H1 (cell line): Measurements from ENCODE around the gene PTHLH. TPM values are rescaled to one million over a fixed set of nuclear protein-coding genes. Genes with fewer than 3 reads are reported as not detected.

Source experiments
- CTCF ChIA-PET: fragments of 300-600 bp; sonication (Branson Sonifier 250); formaldehyde crosslinking; loops from one replicate; lab custom pipeline; 2021; ENCODE audit not compliant: partially characterized antibody; lab: Charles Lee
- POLR2A ChIA-PET: fragments of 300-600 bp; sonication (Branson Sonifier 250); formaldehyde crosslinking; loops from one replicate; lab custom pipeline; 2021; ENCODE audit warnings: inconsistent platforms; ENCODE audit not compliant: partially characterized antibody; lab: Charles Lee
- DNase-seq, 2 experiments: peaks; one replicate each; pipeline versions ENCODE4 v3.0.0 to v3.0.0-alpha.2; 2010 to 2022; ENCODE audit warnings: low spot score in 2 of 2, low read depth in 1 of 2, mixed read lengths in 1 of 2
- FAIRE-seq: peaks from 2 replicates; lab custom pipeline; 2011; peaks lifted over from hg19 to GRCh38; lab: Jason Lieb, UNC
- H2AFZ ChIP-seq: 2 replicates; pipeline ENCODE4 v1.8.1; 2012; ENCODE audit warnings: low read length, inconsistent platforms
- H2AK5ac ChIP-seq: 2 replicates; pipeline ENCODE4 v1.6.1; 2013; ENCODE audit warnings: low read depth, low read length
- H2BK120ac ChIP-seq: replicated peaks from 2 replicates; pipeline ENCODE3; 2013; ENCODE audit warnings: low read depth, low read length, inconsistent platforms
- H2BK12ac ChIP-seq: 2 replicates; pipeline ENCODE4 v1.6.1; 2013; ENCODE audit warnings: low read depth, low read length
- H2BK15ac ChIP-seq: 2 replicates; pipeline ENCODE4 v1.6.1; 2013; ENCODE audit warnings: low read length
- H2BK20ac ChIP-seq: 2 replicates; pipeline ENCODE4 v1.6.1; 2013; ENCODE audit warnings: low read length
- H2BK5ac ChIP-seq: 2 replicates; pipeline ENCODE4 v1.6.1; 2013; ENCODE audit warnings: low read depth, low read length
- H3K14ac ChIP-seq: 2 replicates; pipeline ENCODE4 v1.6.1; 2013; ENCODE audit warnings: inconsistent platforms; ENCODE audit not compliant: insufficient read length
- H3K18ac ChIP-seq: 2 replicates; pipeline ENCODE4 v1.6.1; 2013; ENCODE audit warnings: low read length; ENCODE audit errors: extremely low read depth
- H3K23ac ChIP-seq: 2 replicates; pipeline ENCODE4 v1.6.1; 2013; ENCODE audit warnings: inconsistent platforms; ENCODE audit not compliant: insufficient read length
- H3K23me2 ChIP-seq: 2 replicates; pipeline ENCODE4 v1.6.1; 2013; ENCODE audit warnings: low read depth, low read length
- H3K27ac ChIP-seq: 2 replicates; pipeline ENCODE4 v1.6.1; 2011; ENCODE audit warnings: low read depth, low read length, inconsistent platforms
- H3K27me3 ChIP-seq, 4 experiments: replicated peaks in 1 of 4; 1 replicate in 1 of 4; 2 replicates in 3 of 4; pipeline versions ENCODE4 v1.6.1 to v1.8.1; 2011 to 2013; ENCODE audit warnings: low read length in 3 of 4, mild to moderate bottlenecking in 3 of 4, inconsistent platforms in 2 of 4, mixed read lengths in 2 of 4, moderate library complexity in 1 of 4; ENCODE audit not compliant: control insufficient read depth in 3 of 4, insufficient read depth in 3 of 4; ENCODE audit errors: extremely low read depth in 1 of 4
- H3K36me3 ChIP-seq, 4 experiments: 2 replicates each; pipeline versions ENCODE4 v1.6.1 to v1.8.1; 2011 to 2013; ENCODE audit warnings: mild to moderate bottlenecking in 4 of 4, low read length in 3 of 4, moderate library complexity in 2 of 4, control low read depth in 1 of 4, inconsistent platforms in 1 of 4; ENCODE audit not compliant: insufficient read depth in 4 of 4, control insufficient read depth in 2 of 4
- H3K4ac ChIP-seq: replicated peaks from 2 replicates; pipeline ENCODE3; 2013; ENCODE audit warnings: low read length, low read depth, mixed read lengths, inconsistent platforms; ENCODE audit not compliant: insufficient read length
- H3K4me1 ChIP-seq, 4 experiments: replicated peaks in 1 of 4; 1 replicate in 1 of 4; 2 replicates in 3 of 4; pipeline versions ENCODE4 v1.6.1 to v1.8.1; 2011 to 2013; ENCODE audit warnings: low read length in 3 of 4, inconsistent platforms in 2 of 4, mixed read lengths in 1 of 4; ENCODE audit not compliant: insufficient read depth in 4 of 4, control insufficient read depth in 3 of 4
- H3K4me2 ChIP-seq, 2 experiments: 2 replicates each; pipeline versions ENCODE4 v1.6.1 to v1.8.1; 2011 to 2013; ENCODE audit warnings: low read depth in 2 of 2, low read length in 2 of 2, control low read depth in 1 of 2, inconsistent platforms in 1 of 2, mild to moderate bottlenecking in 1 of 2; ENCODE audit not compliant: insufficient read depth in 1 of 2
- H3K4me3 ChIP-seq, 4 experiments: fragments of 200-600, 300-600 bp in 1 of 4; sonication (generic), shearing (Covaris generic), sonication (Bioruptor Twin) in 1 of 4; 2 replicates each; pipeline versions ENCODE4 v1.5.1 to v1.8.1; 2011 to 2016; ENCODE audit warnings: low read length in 4 of 4, low read depth in 3 of 4, control low read depth in 2 of 4, inconsistent platforms in 2 of 4, mild to moderate bottlenecking in 2 of 4, mixed read lengths in 1 of 4, moderate library complexity in 1 of 4; ENCODE audit not compliant: insufficient read depth in 2 of 4; ENCODE audit errors: extremely low read depth in 1 of 4
- H3K56ac ChIP-seq: replicated peaks from 2 replicates; pipeline ENCODE3; 2013; ENCODE audit warnings: low read depth, mild to moderate bottlenecking, mixed read lengths, low read length, inconsistent platforms; ENCODE audit not compliant: insufficient read length
- H3K79me1 ChIP-seq: 2 replicates; pipeline ENCODE4 v1.6.1; 2013; ENCODE audit warnings: low read depth, low read length, control low read depth
- H3K79me2 ChIP-seq, 2 experiments: 2 replicates each; pipeline versions ENCODE4 v1.6.1 to v1.8.1; 2012 to 2013; ENCODE audit warnings: low read length in 2 of 2, mild to moderate bottlenecking in 2 of 2, inconsistent platforms in 1 of 2; ENCODE audit not compliant: insufficient read depth in 2 of 2, control insufficient read depth in 1 of 2
- H3K9ac ChIP-seq, 4 experiments: replicated peaks in 1 of 4; 1 replicate in 1 of 4; 2 replicates in 3 of 4; pipeline versions ENCODE4 v1.6.1 to v1.8.1; 2011 to 2013; ENCODE audit warnings: low read depth in 3 of 4, low read length in 3 of 4, control low read depth in 2 of 4, mild to moderate bottlenecking in 2 of 4, moderate library complexity in 2 of 4, inconsistent platforms in 1 of 4; ENCODE audit errors: extremely low read depth in 1 of 4
- H3K9me3 ChIP-seq, 2 experiments: 2 replicates each; pipeline versions ENCODE4 v1.6.1 to v1.8.1; 2012 to 2013; ENCODE audit warnings: mild to moderate bottlenecking in 2 of 2, moderate library complexity in 2 of 2, control low read depth in 1 of 2, inconsistent platforms in 1 of 2, low read depth in 1 of 2, low read length in 1 of 2, mixed read lengths in 1 of 2; ENCODE audit not compliant: insufficient read depth in 2 of 2
- H4K20me1 ChIP-seq, 2 experiments: replicated peaks in 1 of 2; 2 replicates each; pipeline versions ENCODE3 to v1.8.1; 2011 to 2013; ENCODE audit warnings: inconsistent platforms in 2 of 2, low read length in 2 of 2, mild to moderate bottlenecking in 1 of 2; ENCODE audit not compliant: insufficient read depth in 2 of 2, control insufficient read depth in 1 of 2
- H4K5ac ChIP-seq: 2 replicates; pipeline ENCODE4 v1.6.1; 2013; ENCODE audit warnings: low read length, low read depth, mixed read lengths, inconsistent platforms; ENCODE audit not compliant: insufficient read length
- H4K8ac ChIP-seq: 2 replicates; pipeline ENCODE4 v1.8.0; 2013; ENCODE audit warnings: mild to moderate bottlenecking, moderate library complexity, low read length, inconsistent platforms; ENCODE audit not compliant: insufficient read depth; ENCODE audit errors: extremely low read depth
- H4K91ac ChIP-seq: replicated peaks from 2 replicates; pipeline ENCODE3; 2013; ENCODE audit warnings: low read length, mixed read lengths, inconsistent platforms; ENCODE audit not compliant: insufficient read length
- POLR2AphosphoS5 ChIP-seq: IDR thresholded peaks from 2 replicates; pipeline ENCODE4 v1.6.1; 2011; ENCODE audit warnings: low read depth, low read length
- SIX5 ChIP-seq: IDR thresholded peaks from 2 replicates; pipeline ENCODE4 v1.6.1; 2011; ENCODE audit warnings: mild to moderate bottlenecking, low read depth, low read length
- WGBS, 2 experiments: shearing (Covaris generic) in 1 of 2; methylation state at CpG; one replicate each; pipeline versions ENCODE4 v1.1.6 to v1.1.7; 2013 to 2015; ENCODE audit warnings: low lambda C conversion rate in 2 of 2, mixed read lengths in 2 of 2, inconsistent platforms in 1 of 2, low coverage in 1 of 2, missing lambda C conversion rate in 1 of 2; ENCODE audit not compliant: insufficient replicate concordance in 2 of 2, insufficient coverage in 1 of 2, insufficient read length in 1 of 2; ENCODE audit errors: extremely low coverage in 1 of 2, missing lambda C conversion rate in 1 of 2; 5-methylcytosine and 5-hydroxymethylcytosine counted together
- polyA plus RNA-seq, 7 experiments: library from polyadenylated mRNA; depleted of rRNA in 3 of 7; stranded (reverse) in 5 of 7; unstranded in 2 of 7; fragments of >200 nt in 5 of 7; fragments of 200-250 nt in 2 of 7; gene quantifications; 1 replicate in 5 of 7; 2 replicates in 1 of 7; 4 replicates in 1 of 7; pipeline versions ENCODE4 v1.2.1 to v1.2.3, GENCODE V29; 2011 to 2013; ENCODE audit warnings: missing spikeins in 2 of 7, mixed read lengths in 2 of 7
- total RNA-seq: library from RNA; stranded (reverse); fragmentation: NEBNext Ultra II Directional; extraction: Animal tissue kit (Norgen Biotek cat#: 25700); gene quantifications from 2 replicates; pipeline ENCODE4 v1.2.1, GENCODE V29; 2021

Gene PTHLH
- total and polyA plus RNA-seq, 2 of the 8 experiments (the other 6 are each of a cell fraction or from before 2014, with no cell fraction given), result 0.32 TPM; not detected in 1

GRCh38 chr12:27915021-27915420 lies 57.5 kb downstream of the PTHLH start:
- Histone ChIP-seq H3K9ac (no peak overlapping the region), H2AK5ac (no peak overlapping the region), H4K20me1 (no peaks in the 10 kb centered on the region), H3K56ac (no peak overlapping the region), H2BK20ac (no peak overlapping the region), H3K23ac (no peak overlapping the region), H3K4me2 (no peak overlapping the region), H3K27me3 (no peaks in the 10 kb centered on the region), H3K4me3 (no peak overlapping the region), H3K27ac (no peak overlapping the region), H2AFZ (no peak overlapping the region), H3K4ac (no peak overlapping the region), H3K36me3 (no peaks in the 10 kb centered on the region), H3K23me2 (no peaks in the 10 kb centered on the region), H3K79me1 (no peaks in the 10 kb centered on the region), H4K8ac (no peak overlapping the region), H2BK12ac (no peak overlapping the region), H3K9me3 (no peaks in the 10 kb centered on the region), H2BK15ac (no peak overlapping the region), H2BK5ac (no peak overlapping the region), H4K91ac (no peak overlapping the region), H4K5ac (no peak overlapping the region), H3K79me2 (no peaks in the 10 kb centered on the region), H3K14ac (no peak overlapping the region), H3K4me1 (no peaks in the 10 kb centered on the region), H2BK120ac (no peak overlapping the region), H3K18ac (no peak overlapping the region)
- WGBS, 2 experiments, result 38% methylated on average over 3 of the region's 3 CpGs; no CpG with 5 or more reads in 1 of the 2 experiments
- DNase-seq (no peak), FAIRE-seq (no peak)
- ChIA-PET POLR2A (no interaction called here), CTCF (interaction anchor here (1.0 kb wide), 1 partner anchor 11 kb away, joined by 4 read pairs; no protein-coding TSS in a partner anchor)
- TF ChIP-seq SIX5 (no peak), POLR2AphosphoS5 (no peak)
